ENCODE results near the gene LAGE3.

- TF ChIP-seq CTCF (IDR thresholded peaks at IDR 0.05 in 8 of 11, conservative IDR thresholded peaks at IDR 0.05 in 3 of 11) (no peak), POLR2A (IDR thresholded peaks at IDR 0.05) (no peak), POLR2AphosphoS5 (IDR thresholded peaks at IDR 0.05) (no peak)
These were observed 8.6 kb upstream of the LAGE3 start for GRCh38 chrX:154487518-154488290.

All from spleen (tissue), 7 donors.